Panc1 (cell line): Measurements from ENCODE around the gene BCR. TPM values are rescaled to one million over a fixed set of nuclear protein-coding genes. Genes with fewer than 3 reads are reported as not detected.

ENCODE experiments used
- ATAC-seq: fragments of 200-7000 bp; cut with Tn5 transposase; 2 replicates; pipeline ENCODE4 v1.9.1; 2020; ENCODE audit warnings: mild to moderate bottlenecking, moderate library complexity
- BruUV-seq: library from RNA; stranded (reverse); fragments of 400-500 nt; replicated peaks from 2 replicates; lab custom pipeline; 2021; lab: Mats Ljungman, UMichigan
- CTCF ChIA-PET: fragments of 300-600 bp; sonication (Branson Sonifier 250); formaldehyde crosslinking; loops from one replicate; lab custom pipeline; 2022; ENCODE audit warnings: antibody characterized with exemption; lab: Charles Lee
- POLR2A ChIA-PET: fragments of 300-600 bp; sonication (Branson Sonifier 250); formaldehyde crosslinking; loops from one replicate; lab custom pipeline; 2022; ENCODE audit warnings: antibody characterized with exemption; lab: Charles Lee
- DNase-seq: peaks from one replicate; pipeline ENCODE4 v3.0.0-alpha.2; 2010; ENCODE audit warnings: low read depth, low spot score
- H3K27ac ChIP-seq: 2 replicates; pipeline ENCODE4 v1.5.1; 2011; ENCODE audit warnings: mild to moderate bottlenecking, low read length, inconsistent platforms
- H3K27me3 ChIP-seq: fragments of 200-500 bp; sonication (Bioruptor generic); 2 replicates; pipeline ENCODE4 v1.6.0; 2014; ENCODE audit warnings: low read length, inconsistent platforms; ENCODE audit not compliant: control insufficient read depth, insufficient read depth
- H3K36me3 ChIP-seq: fragments of 200-500 bp; sonication (Bioruptor generic); 2 replicates; pipeline ENCODE4 v1.5.1; 2014; ENCODE audit warnings: inconsistent platforms, mild to moderate bottlenecking, low read length, moderate library complexity; ENCODE audit not compliant: control insufficient read depth, insufficient read depth
- H3K4me1 ChIP-seq: 2 replicates; pipeline ENCODE4 v1.5.1; 2011; ENCODE audit warnings: inconsistent platforms, mild to moderate bottlenecking, low read length, moderate library complexity; ENCODE audit not compliant: control insufficient read depth, insufficient read depth
- H3K4me3 ChIP-seq, 2 experiments: 2 replicates each; pipeline ENCODE4 v1.5.1; 2011 to 2012; ENCODE audit warnings: low read depth in 2 of 2, low read length in 2 of 2, mild to moderate bottlenecking in 2 of 2, inconsistent platforms in 1 of 2, moderate library complexity in 1 of 2
- H3K9me3 ChIP-seq: fragments of 200-500 bp; sonication (Bioruptor generic); 2 replicates; pipeline ENCODE4 v1.5.1; 2014; ENCODE audit warnings: low read depth, mild to moderate bottlenecking, inconsistent platforms, low read length, moderate library complexity; ENCODE audit not compliant: control insufficient read depth, insufficient read depth
- CTCF ChIP-seq: fragments of 450-650 bp; IDR thresholded peaks from 2 replicates; pipeline ENCODE4 v1.5.1; 2017; ENCODE audit warnings: mild to moderate bottlenecking
- POLR2AphosphoS5 ChIP-seq: IDR thresholded peaks from 2 replicates; pipeline ENCODE4 v1.6.1; 2012; ENCODE audit warnings: mild to moderate bottlenecking, low read depth, low read length, moderate library complexity
- REST ChIP-seq, 2 experiments: IDR thresholded peaks; 2 replicates each; pipeline ENCODE4 v1.6.1; 2011 to 2012; ENCODE audit warnings: low read depth in 2 of 2, control low read depth in 1 of 2, low read length in 1 of 2, mild to moderate bottlenecking in 1 of 2, moderate library complexity in 1 of 2; ENCODE audit not compliant: insufficient read depth in 1 of 2
- SIN3A ChIP-seq: IDR thresholded peaks from 2 replicates; pipeline ENCODE4 v1.6.1; 2012; ENCODE audit warnings: low read depth, mild to moderate bottlenecking, low read length, moderate library complexity, borderline replicate concordance; ENCODE audit not compliant: insufficient read depth
- TCF7L2 ChIP-seq: IDR thresholded peaks from 2 replicates; pipeline ENCODE4 v1.6.1; 2011; ENCODE audit warnings: mild to moderate bottlenecking, low read depth, low read length, inconsistent platforms
- in situ Hi-C: cut with HindIII; loops from 2 replicates; pipeline ENCODE4 v1.10.0; 2016; ENCODE audit warnings: low sequenced_read_pairs, low pct_unique_long_range_greater_than_20kb
- intact Hi-C: fragments of 100-400 bp; cut with micrococcal nuclease; formaldehyde crosslinking; loops from one replicate; pipeline ENCODE4 v1.10.0; 2022; ENCODE audit not compliant: unreplicated experiment
- total RNA-seq: library from RNA; stranded (reverse); gene quantifications from one replicate; pipeline ENCODE4 v1.2.1, GENCODE V29; 2021; ENCODE audit not compliant: unreplicated experiment

The BCR gene
- total RNA-seq, 1 experiment from 2014 or later, result 32.1 TPM

- H3K27me3 ChIP-seq, result no peaks in the 10 kb centered on the region
- in situ Hi-C loops (no loop called here), intact Hi-C loops (no loop called here)
- no peak for DNase-seq
- no peaks in the 10 kb centered on the region for H3K9me3 ChIP-seq
- CTCF ChIA-PET, result interaction anchor here (0.7 kb wide), 1 partner anchor 12 kb away, joined by 3 read pairs; no protein-coding TSS in a partner anchor
- BruUV-seq, result no TSS peak
- no peak overlapping the region for H3K27ac ChIP-seq
- no peaks in the 10 kb centered on the region for H3K4me1 ChIP-seq
- ATAC-seq, result no peak
- TF ChIP-seq POLR2AphosphoS5, result no peak
- no peak for TF ChIP-seq CTCF
- TF ChIP-seq TCF7L2, result no peak
- TF ChIP-seq REST (IDR thresholded peaks at IDR 0.05; ENCODE audit: insufficient read depth in 1 of 2, low read depth in 2 of 2, low read length in 1 of 2), result no peak
- POLR2A ChIA-PET, result no interaction called here
- H3K4me3 ChIP-seq, result no peak overlapping the region
- H3K36me3 ChIP-seq, result no peaks in the 10 kb centered on the region
Observed at GRCh38 chr22:23262518-23263332, 82.4 kb downstream of the BCR start.

- no TSS peak for BruUV-seq
Observed at GRCh38 chr22:23263651-23264555, 83.6 kb downstream of the BCR start.

More at GRCh38 chr22:23263651-23264555, 83.6 kb downstream of the BCR start:
- no peaks in the 10 kb centered on the region for H3K36me3 ChIP-seq
- CTCF ChIA-PET, result interaction anchor here (0.7 kb wide), 1 partner anchor 11 kb away, joined by 3 read pairs; no protein-coding TSS in a partner anchor
- TF ChIP-seq POLR2AphosphoS5 (no peak), REST (IDR thresholded peaks at IDR 0.05; ENCODE audit: insufficient read depth in 1 of 2, low read depth in 2 of 2, low read length in 1 of 2) (no peak), SIN3A (no peak), TCF7L2 (no peak), CTCF (no peak)
- no peaks in the 10 kb centered on the region for H3K27me3 ChIP-seq
- in situ Hi-C loops (no loop called here), intact Hi-C loops (no loop called here)
- no peaks in the 10 kb centered on the region for H3K4me1 ChIP-seq
- POLR2A ChIA-PET, result no interaction called here
- no peak overlapping the region for H3K27ac ChIP-seq
- no peaks in the 10 kb centered on the region for H3K9me3 ChIP-seq
- ATAC-seq, result no peak
- no peak for DNase-seq
- H3K4me3 ChIP-seq, result no peak overlapping the region
